Posterior vena cava (tissue), 2 donors: ENCODE results near the gene BTF3L4. TPM values are rescaled to one million over a fixed set of nuclear protein-coding genes. Genes with fewer than 3 reads are reported as not detected.
A peak's percentile ranks its signal among the peaks of the same experiment; 100 is the strongest.
"Not testable (repeated sequence)": the region's sequence is repeated elsewhere in the genome, so short reads cannot be mapped to it uniquely, and the experiment has no call there.

Source experiments
- DNase-seq: peaks from one replicate; pipeline ENCODE4 v3.0.0-alpha.2; 2020; ENCODE audit warnings: low spot score
- intact Hi-C, 2 donors: fragments of 100-400 bp; cut with DNase I; formaldehyde crosslinking; loops; one replicate each; pipeline versions ENCODE4 v1.14.1 to v1.14.2; 2022 to 2023
- long read RNA-seq, 2 donors: library from polyadenylated mRNA; unstranded; transcript quantifications; one replicate each; pipeline ENCODE4 v2.0.0, GENCODE V29; 2020 to 2021
- total RNA-seq, 2 donors: library from RNA; stranded (reverse); fragmentation: NEBNext Ultra II Directional; extraction: Animal tissue kit (Norgen Biotek cat#: 25700); gene quantifications; one replicate each; pipeline ENCODE4 v1.2.1, GENCODE V29; 2021
- donor health status: DM: yes; HTN: yes; CAD: no.
- donor health status: DM: yes; HTN: yes; CAD: no.

Gene BTF3L4
- 10 to 100 TPM; 36.6 to 41.5 TPM for total RNA-seq
- long read RNA-seq, donor 1, full-length matches to known transcripts = 6 of 15 reads
- long read RNA-seq, donor 1, partial matches to known transcripts = 1 of 15 reads
- long read RNA-seq, donor 1, other reads (novel, unspliced or antisense) = 8 of 15 reads
- long read RNA-seq, donor 2, full-length matches to known transcripts = 41 of 44 reads
- long read RNA-seq, donor 2, partial matches to known transcripts = 0 of 44 reads
- long read RNA-seq, donor 2, other reads (novel, unspliced or antisense) = 3 of 44 reads

DNA sequence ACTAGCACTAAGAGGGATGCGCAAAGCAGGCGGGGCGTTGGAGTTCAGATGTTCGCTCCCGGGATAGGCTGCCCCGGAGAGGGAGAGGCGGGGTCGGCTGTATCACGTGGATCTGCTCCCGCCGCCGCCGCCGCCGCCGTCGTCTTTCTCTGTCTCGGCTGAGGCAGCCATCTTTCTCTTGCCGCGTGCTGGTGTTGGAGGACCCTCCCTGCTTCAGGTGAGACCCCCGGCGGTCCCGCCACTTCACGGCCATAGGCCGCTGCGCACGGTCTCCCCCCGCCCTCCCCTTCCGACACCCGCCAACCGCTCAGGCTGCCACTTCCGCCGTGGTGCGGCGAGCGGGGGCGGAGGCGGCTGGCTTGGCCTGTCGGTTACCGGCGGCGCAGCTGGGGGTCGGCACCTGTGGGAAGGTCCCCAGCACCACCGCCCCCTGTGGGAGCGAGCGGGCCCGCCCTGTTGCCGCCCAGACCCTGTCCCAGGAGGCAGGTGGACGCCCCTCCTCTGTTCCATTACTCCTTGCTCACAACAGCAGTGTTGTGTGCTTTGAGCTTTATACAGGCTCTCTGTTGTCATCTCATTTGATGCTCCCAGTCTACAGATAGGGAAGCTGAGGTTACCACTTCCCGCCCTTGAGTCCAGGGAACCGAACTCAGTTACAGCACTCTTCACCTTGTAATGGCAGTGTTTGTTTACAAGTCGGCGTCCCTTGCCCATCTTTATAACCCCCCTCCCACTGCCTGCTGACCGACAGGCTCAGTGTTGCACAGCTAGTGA is at the start of gene BTF3L4:
Gene BTF3L4, plus strand, starts transcription at position 133 of the 774 bp plus-strand sequence. CDS start 3,553 bp downstream, outside the sequence.
- intact Hi-C loops = loop anchor here in 1 of 2 donors (5.0 kb wide), 1 partner anchor 1129 kb away; no protein-coding TSS in a partner anchor
- peak; percentile 98 for DNase-seq

DNA sequence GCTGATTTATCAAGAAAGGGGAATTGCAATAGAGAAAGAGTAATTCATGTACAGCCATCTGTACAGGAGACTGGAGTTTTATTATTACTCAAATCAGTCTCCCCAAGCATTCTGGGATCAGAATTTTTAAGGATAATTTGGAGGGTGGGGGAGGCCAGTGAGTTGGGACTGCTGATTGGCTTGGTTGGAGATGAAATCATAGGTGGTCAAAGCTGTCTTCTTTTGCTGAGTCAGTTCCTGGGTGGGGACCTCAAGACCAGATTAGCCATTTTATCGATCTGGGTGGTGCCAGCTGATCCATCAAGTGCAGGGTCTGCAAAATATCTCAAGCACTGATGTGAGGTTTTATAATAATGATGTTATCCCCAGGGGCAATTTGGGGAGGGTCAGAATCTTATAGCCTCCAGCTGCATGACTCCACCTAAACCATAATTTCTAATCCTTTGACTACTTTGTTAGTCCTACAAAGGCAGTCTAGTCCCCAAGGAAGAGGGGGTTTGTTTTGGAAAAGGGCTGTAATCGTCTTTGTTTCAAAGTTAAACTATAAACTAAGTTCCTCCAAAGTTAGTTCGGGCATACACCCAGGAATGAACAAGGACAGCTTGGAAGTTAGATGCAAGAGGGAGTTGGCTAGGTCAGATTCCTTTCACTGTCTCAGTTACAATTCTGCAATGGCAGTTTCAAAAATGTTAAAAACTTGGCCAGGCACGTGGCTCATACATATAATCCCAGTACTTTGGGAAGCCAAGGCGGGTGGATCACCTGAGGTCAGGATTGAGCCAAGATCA is 48.7 kb upstream of the BTF3L4 start:
- no peak for DNase-seq
- intact Hi-C loops = no loop called here

DNA sequence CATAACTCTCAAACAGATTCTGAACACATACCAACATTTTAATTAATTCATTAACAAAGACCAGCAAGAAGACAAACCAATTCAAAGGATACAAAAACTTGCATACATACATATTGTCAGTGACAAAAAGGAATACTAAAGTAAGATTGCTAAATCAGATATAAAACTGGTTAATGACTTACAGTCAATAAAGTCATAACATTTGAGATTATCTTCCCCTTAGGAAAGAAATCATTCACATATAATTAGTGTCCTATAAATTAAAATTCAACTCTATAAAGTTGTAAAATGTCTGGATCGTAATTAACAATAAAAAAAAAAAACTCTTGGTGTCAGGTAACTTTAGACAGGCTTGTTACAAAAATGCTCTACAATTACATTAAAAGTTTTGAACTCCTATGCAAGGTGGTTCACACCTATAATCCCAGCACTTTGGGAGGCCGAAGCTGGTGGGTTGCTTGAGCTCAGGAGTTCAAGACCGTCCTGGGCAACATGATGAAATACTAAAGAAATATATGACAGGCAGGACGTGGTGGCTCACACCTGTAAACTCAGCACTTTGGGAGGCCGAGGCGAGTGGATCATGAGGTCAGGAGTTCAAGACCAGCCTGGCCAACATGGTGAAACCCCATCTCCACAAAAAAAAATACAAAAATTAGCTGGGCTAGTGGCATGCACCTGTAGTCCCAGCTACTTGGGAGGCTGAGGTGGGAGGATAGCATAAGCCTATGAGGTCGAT is 47.9 kb upstream of the BTF3L4 start:
- no peak for DNase-seq

DNA sequence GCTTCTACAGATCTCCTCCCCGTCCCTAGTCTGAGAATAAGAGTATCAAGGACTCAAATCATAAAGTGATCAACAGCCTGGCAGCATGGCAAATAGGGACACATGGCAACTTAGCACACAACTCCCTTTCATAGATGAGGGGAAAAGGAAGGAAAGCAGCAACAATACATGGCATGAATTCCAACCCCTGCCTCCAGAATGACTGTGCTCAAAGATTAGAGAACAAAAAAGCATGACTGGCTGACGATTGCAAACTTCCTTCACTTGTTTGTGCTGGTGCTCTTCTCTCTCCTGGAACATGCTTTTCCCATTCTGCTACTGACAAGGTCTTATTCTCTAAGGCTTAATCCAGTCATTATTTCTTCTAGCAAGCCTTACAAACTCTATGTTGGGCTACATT is 34.0 kb upstream of the BTF3L4 start:
- DNase-seq = no peak
- intact Hi-C loops = no loop called here

More for the DNA sequence above, 47.9 kb upstream of the BTF3L4 start:
- intact Hi-C loops = no loop called here

DNA sequence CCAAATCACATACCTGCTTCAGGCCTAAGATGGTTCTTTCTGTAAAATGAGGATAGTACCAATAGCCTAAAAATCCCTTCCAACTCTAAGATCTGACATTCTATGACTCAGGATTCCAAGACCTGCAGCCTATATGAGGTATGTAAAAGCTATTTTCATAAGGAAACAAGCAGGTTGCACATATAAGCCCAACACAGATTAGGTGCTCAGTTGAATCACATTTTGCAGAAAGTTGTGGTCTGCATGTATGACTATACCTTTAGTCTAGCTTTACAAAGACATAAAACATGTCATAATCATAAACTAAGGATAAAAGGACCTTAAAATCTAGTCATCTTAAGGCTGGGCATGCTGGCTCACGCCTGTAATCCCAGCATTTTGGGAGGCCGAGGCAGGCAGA is 29.8 kb upstream of the BTF3L4 start:
- no peak for DNase-seq
- intact Hi-C loops = no loop called here

DNA sequence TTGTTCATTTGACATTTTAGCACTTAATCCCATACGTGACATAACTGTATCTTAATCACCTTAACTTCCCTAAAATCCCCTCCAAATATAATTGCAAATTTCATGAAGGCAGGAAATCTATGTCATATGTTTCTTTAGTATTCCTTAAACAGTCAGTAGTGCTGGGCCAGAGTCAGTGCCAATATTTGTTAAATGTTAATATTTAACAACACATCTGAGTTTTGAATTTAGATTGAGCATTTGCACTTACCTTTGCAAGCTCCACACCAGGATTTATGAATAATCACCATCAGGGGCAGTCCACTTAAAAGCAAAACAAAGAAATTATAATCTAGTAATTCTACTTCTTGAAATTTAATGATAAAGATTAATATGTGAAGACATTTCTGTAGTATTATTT is 27.8 kb upstream of the BTF3L4 start:
- DNase-seq = no peak
- intact Hi-C loops = no loop called here

DNA sequence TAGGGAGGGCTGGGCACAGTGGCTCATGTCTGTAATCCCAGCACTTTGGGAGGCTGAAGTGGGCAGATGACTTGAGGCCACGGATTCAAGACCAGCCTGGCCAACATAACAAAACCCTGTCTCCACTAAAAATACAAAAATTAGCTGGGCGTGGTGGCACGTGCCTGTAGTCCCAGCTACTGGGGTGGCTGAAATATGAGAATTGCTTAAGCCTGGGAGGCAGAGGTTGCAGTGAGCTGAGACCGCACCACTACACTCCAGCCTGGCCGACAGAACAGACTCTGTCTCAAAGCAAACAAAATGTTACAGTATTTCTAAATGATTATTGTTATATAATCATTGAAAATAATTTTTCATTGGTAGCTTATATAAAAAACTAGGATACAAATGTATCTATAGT is 27.3 kb upstream of the BTF3L4 start:
- intact Hi-C loops, DNase-seq: not testable (repeated sequence)

DNA sequence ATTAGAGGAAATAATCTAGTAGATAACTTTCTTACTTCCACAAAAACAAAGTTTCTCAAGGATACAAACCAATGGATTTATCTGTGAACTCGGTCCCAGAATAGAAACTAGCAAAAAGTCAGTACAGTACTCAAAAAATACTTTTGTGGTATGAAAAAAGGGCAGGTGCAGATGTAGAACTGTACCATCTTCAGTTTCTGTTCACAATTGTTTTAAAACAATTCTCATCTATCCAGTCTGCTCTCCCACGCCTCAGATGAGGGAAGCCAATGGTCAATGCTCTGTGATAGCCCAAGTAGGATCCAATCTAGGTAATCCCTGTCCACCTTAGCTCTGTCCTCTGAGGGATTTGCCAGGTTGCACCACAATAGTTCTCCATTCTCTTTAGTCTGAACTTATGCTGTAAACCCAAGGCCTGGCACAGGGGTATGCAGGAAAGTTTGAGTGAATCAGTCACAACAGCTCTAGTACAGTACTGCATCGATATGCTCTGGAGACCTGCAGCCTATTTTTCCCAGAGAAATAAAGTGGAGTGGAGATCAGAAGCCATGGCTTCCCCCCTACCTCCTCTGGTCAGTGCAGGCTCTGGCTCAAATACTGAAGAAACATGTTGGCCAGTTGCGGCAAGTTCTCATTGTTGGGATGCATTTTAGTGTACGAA is 23.8 kb upstream of the BTF3L4 start:
- no peak for DNase-seq
- intact Hi-C loops = no loop called here

DNA sequence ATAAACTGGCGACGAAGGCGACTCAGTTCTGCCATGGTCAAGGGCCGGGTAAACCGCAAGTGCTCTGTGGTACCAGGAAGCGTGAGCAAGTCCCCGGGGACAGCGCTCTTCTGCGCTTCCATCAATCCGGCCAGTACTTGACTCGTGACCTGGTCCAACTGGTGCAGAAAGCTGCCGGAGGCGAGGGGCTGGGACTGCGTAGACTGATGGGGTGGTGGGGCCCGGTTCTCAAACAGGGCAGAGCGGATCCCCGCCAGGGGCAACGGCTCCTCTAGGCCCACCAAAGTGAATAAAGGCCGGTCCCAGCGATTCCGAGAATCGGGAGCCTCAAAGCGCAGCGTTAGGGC is 23.3 kb upstream of the BTF3L4 start:
- peak; percentile 86 for DNase-seq
- intact Hi-C loops = no loop called here

DNA sequence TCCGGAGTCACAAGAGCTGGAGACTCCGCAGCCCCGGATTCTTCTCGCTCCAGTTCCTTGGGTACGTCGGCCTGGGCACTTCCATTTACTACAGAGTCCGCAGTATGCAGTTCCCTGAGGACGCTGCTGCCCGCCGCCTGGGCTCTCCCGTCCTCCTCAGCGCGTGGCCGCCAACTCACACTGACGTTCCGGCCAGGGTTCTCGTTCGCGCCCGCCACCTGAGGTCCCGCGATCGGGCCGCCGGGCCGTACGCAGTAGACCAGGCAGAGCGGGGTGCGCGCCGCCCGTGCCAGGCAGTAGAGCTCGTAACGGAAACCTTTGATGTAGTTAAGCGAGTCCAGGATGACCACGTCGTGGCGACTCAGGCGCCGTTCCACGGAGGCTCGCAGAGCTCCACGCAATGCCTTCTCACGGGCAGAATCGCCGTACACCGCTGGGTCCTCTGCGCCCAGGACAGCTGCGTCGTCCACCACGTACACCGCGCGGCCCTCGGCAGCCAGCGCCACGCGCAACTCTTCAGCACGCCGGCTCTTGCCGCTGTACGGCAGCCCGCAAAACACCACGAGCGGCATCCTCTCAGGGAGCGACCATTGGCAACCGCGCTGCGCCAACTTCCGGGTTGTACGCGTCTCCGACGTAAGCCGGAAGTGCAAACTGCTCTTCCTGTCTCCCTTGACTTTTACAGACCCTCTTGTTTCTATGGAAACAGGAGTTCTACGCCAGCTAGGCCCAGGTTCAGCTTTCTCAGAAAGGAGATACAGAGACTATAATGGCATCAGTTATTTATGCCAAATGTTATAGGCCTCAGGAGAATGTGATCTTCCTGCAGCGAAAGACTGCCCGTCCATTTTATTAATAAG is 22.7 kb upstream of the BTF3L4 start, which contains the start of gene KTI12:
Gene KTI12, minus strand, starts transcription at position 621 of the 860 bp plus-strand sequence. Its CDS starts 49 bp downstream, at position 572.
- peak; percentile 97 for DNase-seq
- intact Hi-C loops = no loop called here

DNA sequence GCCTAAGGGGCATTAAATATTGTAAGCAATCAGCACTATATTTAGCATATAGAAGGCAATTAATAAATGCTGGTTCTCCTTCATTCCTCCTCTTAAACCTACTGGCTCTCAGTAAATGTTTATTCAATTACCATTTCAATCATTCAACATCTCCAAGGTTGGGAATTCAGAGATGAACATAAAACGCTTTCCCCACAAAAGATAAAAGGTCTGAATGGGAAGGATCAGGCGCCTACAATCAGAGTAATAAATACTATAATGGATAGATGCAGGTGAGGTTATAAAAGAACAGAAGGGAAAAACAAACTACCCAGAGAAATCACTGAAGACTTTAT is 22.1 kb upstream of the BTF3L4 start:
- intact Hi-C loops = no loop called here
- DNase-seq = no peak

DNA sequence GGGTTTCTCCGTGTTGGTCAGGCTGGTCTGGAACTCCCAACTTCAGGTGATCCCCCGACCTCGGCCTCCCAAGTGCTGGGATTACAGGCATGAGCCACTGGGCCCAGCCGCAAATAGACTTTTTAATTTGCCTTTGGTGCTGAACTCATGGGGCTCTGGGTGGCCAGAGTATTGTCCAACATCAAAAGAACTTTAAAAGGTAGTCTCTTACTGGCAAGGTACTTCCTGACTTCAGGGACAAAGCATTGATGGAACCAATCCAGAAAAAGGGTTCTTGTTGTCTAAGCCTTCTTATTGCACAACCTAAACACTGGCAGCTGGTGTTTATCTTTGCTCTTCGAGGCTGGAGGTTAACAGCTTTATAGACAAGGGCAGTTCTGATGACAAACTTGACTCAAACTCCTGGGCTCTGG is 18.7 kb upstream of the BTF3L4 start:
- intact Hi-C loops = no loop called here
- DNase-seq = no peak

DNA sequence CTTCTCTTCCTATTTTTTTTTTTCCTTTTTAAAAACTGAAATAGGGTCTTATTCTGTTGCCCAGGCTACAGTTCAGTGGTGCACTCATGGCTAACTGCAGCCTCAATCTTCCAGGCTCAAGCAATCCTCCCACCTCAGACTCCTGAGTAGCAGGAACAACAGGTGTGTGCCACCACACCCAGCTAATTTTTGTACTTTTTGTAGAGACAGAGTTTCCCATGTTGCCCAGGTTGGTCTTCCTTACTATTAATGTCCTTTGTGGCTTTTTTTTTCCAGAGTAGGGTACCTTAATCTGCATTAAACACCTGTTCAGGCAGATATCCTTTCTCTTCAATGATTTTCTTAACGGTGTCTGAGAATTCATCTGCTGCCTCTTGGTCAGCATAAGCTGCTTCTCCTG is 18.2 kb upstream of the BTF3L4 start:
- no peak for DNase-seq
- intact Hi-C loops = no loop called here

DNA sequence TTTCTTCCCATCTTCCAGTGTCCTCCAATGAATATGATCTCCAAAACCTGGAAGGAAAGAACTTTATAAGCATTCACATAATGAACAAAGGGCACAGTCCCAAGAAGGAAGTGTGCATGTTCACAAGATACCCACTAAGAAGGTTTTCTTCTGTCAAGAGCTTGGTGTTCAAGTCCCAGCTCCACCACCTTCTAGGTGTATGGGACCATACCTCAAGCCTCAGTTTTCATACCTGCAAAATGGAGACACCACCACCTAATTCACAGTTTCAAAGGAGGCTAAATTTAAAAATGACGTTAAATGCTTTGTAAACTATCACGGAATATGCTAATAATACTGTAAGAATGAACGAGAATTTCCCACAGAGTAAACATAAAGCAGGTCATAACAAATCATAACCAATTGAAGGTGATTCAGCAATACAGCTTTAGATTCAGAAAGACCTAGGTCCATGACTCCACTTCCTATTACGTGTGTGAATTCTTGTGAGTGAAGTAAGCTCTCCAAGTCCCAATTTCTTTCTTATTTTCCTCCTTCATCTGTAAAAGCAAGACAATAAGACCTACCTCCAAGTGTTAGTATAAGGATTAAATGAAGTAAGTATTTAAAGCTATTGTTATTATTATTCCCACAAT is 14.4 kb upstream of the BTF3L4 start:
- intact Hi-C loops = no loop called here
- no peak for DNase-seq

DNA sequence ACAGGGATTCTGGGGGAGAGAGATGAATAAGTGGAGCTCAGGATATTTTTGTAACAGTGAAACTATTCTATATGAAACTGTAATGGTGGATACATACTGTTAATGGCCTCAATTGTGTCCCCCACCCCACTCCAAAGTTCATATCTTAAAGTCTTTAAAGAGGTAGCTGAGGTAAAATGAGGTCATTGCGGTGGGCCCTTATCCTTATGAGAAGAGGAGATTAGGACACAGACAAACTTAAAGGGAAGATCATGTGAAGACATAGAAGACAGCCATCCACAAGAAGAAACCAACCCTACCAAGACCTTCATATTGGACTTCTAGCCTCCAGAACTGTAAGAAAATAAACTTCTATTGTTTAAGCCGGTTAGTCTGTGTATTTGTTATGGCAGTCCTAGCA is 10.9 kb upstream of the BTF3L4 start:
- DNase-seq = no peak
- intact Hi-C loops = no loop called here

DNA sequence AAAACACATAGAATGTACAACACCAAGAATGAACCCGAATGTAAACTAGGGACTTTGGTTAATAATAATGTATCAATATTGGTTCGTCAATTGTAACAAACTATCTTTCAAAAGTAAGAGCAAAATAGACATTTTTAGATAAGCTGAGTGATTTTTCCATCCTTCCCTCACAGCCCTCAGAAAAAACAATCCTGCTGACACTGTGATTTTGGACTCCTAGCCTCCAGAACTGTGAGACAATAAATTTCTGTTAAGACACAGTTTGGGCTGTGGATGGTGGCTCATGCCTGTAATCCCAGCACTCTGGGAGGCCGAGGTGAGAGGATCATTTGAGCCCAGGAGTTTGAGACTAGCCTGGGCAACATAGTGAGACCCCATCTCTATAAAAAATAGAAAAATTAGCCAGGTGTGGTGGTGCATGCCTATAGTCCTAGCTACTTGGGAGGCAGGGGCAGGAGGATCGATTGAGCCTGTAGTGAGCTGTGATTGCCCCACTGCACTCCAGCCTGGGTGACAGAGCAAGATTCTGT is 10.4 kb upstream of the BTF3L4 start:
- DNase-seq = not testable (repeated sequence)

DNA sequence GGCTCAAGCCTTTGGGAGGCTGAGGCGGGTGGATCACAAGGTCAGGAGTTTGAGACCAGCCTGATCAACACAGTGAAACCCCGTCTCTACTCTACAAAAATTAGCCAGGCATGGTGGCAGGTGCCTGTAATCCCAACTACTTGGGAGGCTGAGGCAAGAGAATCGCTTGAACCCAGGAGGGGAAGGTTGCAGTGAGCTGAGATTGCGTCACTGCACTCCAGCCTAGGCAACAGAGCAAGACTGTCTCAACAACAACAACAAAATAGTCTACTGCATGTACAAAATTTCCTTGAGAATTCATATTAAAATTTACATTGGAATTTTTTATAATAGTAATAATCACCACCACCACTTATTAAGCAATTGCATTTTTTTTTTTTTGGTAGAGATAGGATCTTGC is 6.8 kb upstream of the BTF3L4 start:
- DNase-seq = not testable (repeated sequence)

More for the DNA sequence above, 10.4 kb upstream of the BTF3L4 start:
- intact Hi-C loops = not testable (repeated sequence)

More for the DNA sequence above, 6.8 kb upstream of the BTF3L4 start:
- intact Hi-C loops = not testable (repeated sequence)
